Lower lobe of right lung (tissue), 2 donors: ENCODE results near the gene AGPAT1. TPM values are rescaled to one million over a fixed set of nuclear protein-coding genes. Genes with fewer than 3 reads are reported as not detected.

Experiments
- ATAC-seq, 2 donors: fragments of 200-7000 bp; cut with Tn5 transposase; one replicate each; pipeline ENCODE4 v1.9.1; 2020 to 2022; ENCODE audit warnings: mild to moderate bottlenecking in 2 of 2, moderate library complexity in 2 of 2
- DNase-seq: peaks from one replicate; pipeline ENCODE4 v3.0.0-alpha.2; 2020
- H3K27ac ChIP-seq: fragments of 200-600 bp; one replicate; pipeline ENCODE4 v1.8.0; 2022
- H3K27me3 ChIP-seq: fragments of 200-600 bp; one replicate; pipeline ENCODE4 v1.8.0; 2022; ENCODE audit warnings: low read depth
- H3K36me3 ChIP-seq: fragments of 200-600 bp; one replicate; pipeline ENCODE4 v1.8.0; 2022; ENCODE audit warnings: mild to moderate bottlenecking
- H3K4me1 ChIP-seq: fragments of 200-600 bp; one replicate; pipeline ENCODE4 v1.8.0; 2022
- H3K4me3 ChIP-seq: fragments of 200-600 bp; one replicate; pipeline ENCODE4 v1.8.0; 2022; ENCODE audit warnings: mild to moderate bottlenecking
- H3K9me3 ChIP-seq: fragments of 200-600 bp; one replicate; pipeline ENCODE4 v1.8.0; 2022
- intact Hi-C: fragments of 100-400 bp; cut with DNase I; formaldehyde crosslinking; loops from one replicate; pipeline ENCODE4 v1.11.0; 2022
- total RNA-seq: library from RNA; stranded (reverse); fragmentation: NEBNext Ultra II Directional; extraction: Animal tissue kit (Norgen Biotek cat#: 25700); gene quantifications from one replicate; pipeline ENCODE4 v1.2.1, GENCODE V29; 2021
- TF ChIP-seq, protein P1 (sequence below): fragments of 200-600 bp; IDR thresholded peaks from one replicate; pipeline ENCODE4 v1.8.0; 2022; ENCODE audit warnings: antibody characterized with exemption, mild to moderate bottlenecking
- donor health status: DM: no; HTN: yes; CAD: no; lungs with severe emphysema.

AGPAT1 gene
- total RNA-seq, 1 donor from 2014 or later, result 51.2 TPM

DNA sequence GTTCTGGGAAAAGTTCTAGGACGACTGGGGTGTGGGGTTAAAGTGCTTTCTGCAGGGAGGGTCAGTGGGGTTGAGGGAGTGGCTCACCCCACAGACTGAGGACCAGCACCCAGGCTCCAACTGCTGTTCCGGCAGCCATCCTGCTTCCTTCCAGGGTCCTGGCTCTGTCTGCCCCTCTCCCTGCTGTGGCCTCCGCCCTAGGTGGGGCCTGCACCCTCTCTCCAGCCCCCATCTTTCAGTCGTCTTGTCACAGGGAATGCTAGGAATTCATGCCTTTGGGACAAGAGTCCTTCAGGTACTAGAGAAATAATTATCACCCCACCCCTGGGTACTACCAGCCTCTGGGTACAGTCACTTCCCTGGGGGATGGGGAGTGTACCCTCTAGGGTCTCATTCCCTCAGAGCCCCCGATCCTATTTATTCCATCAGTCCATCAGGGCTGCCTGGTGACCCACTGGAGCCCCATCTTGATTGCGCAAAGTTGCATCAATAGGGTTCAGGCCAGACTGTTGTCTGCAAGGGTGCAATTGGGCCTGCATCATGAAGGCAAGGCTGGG is 8.3 kb upstream of the AGPAT1 start, which contains the start of gene AGER:
AGER (minus strand) TSS at position 170 of the 557 bp plus-strand sequence; CDS start at position 139, 31 bp downstream.
- DNase-seq, result no peak
- peak within 1 kb of the TSS; percentile 36 for H3K4me3 ChIP-seq

DNA sequence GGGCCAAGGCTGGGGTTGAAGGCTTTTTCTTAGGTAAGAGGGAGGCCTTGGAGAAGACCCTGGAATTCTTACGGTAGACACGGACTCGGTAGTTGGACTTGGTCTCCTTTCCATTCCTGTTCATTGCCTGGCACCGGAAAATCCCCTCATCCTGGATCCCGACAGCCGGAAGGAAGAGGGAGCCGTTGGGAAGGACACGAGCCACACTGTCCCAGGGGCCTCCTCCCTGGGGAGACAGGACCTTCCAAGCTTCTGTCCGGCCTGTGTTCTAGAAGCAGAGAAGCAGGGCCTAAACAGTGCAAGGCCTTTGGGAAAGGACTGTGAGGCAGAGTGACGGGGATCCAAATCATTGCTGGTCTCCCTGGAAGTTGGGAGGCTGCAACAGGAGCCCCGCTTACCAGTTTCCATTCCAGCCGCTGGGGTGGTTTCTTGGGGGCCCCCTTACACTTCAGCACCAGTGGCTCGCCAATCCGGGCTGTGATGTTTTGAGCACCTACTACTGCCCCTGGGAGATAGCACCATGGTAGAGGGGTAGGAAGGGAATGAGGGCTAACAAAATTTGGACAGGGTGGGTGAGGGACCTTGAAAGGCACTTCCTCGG is 7.7 kb upstream of the AGPAT1 start:
- no peak for DNase-seq
- H3K4me3 ChIP-seq, result peak overlapping the region; percentile 36
- peaks cover 60% of the 10 kb centered on the region for H3K36me3 ChIP-seq

More for the DNA sequence above, 8.3 kb upstream of the AGPAT1 start, which contains the start of gene AGER:
- ATAC-seq, result peak; percentile 20 to 51
- Histone ChIP-seq H3K27me3 (no peaks in the 10 kb centered on the region), H3K27ac (peak within 1 kb of the TSS; percentile 74), H3K4me1 (peaks cover 50% of the 10 kb centered on the region), H3K9me3 (no peaks in the 10 kb centered on the region), H3K36me3 (peaks cover 60% of the 10 kb centered on the region)
- TF ChIP-seq, protein P1, sequence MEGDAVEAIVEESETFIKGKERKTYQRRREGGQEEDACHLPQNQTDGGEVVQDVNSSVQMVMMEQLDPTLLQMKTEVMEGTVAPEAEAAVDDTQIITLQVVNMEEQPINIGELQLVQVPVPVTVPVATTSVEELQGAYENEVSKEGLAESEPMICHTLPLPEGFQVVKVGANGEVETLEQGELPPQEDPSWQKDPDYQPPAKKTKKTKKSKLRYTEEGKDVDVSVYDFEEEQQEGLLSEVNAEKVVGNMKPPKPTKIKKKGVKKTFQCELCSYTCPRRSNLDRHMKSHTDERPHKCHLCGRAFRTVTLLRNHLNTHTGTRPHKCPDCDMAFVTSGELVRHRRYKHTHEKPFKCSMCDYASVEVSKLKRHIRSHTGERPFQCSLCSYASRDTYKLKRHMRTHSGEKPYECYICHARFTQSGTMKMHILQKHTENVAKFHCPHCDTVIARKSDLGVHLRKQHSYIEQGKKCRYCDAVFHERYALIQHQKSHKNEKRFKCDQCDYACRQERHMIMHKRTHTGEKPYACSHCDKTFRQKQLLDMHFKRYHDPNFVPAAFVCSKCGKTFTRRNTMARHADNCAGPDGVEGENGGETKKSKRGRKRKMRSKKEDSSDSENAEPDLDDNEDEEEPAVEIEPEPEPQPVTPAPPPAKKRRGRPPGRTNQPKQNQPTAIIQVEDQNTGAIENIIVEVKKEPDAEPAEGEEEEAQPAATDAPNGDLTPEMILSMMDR, result no peak
- intact Hi-C loops, result no loop called here

DNA sequence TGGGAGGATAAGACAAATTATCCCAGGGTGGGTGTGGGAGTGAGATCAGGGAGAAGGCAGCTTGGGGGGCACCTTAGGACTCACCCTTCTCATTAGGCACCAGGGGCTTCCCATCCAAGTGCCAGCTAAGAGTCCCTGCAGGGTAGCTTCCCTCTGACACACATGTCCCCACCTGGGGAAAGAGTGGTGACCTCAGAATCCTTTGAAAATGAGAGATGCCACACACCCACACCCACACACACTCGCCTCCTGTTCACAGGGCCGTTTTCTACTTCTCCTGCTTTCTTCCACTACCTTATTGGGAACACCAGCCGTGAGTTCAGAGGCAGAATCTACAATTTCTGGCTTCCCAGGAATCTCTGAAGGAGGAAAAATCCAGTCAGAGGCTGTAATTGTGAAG is 7.1 kb upstream of the AGPAT1 start:
- Histone ChIP-seq H3K27me3 (no peaks in the 10 kb centered on the region), H3K4me3 (peak overlapping the region; percentile 36), H3K4me1 (peaks cover 44% of the 10 kb centered on the region), H3K9me3 (no peaks in the 10 kb centered on the region), H3K27ac (peak overlapping the region; percentile 74), H3K36me3 (peaks cover 55% of the 10 kb centered on the region)
- TF ChIP-seq, protein P1, result no peak
- ATAC-seq, result no peak
- intact Hi-C loops, result no loop called here
- DNase-seq, result no peak

More for the DNA sequence above, 7.7 kb upstream of the AGPAT1 start:
- H3K27ac ChIP-seq, result peak overlapping the region; percentile 74
- ATAC-seq, result no peak
- no peaks in the 10 kb centered on the region for H3K9me3 ChIP-seq
- TF ChIP-seq, protein P1, result no peak
- no peaks in the 10 kb centered on the region for H3K27me3 ChIP-seq
- intact Hi-C loops, result no loop called here
- peaks cover 50% of the 10 kb centered on the region for H3K4me1 ChIP-seq

DNA sequence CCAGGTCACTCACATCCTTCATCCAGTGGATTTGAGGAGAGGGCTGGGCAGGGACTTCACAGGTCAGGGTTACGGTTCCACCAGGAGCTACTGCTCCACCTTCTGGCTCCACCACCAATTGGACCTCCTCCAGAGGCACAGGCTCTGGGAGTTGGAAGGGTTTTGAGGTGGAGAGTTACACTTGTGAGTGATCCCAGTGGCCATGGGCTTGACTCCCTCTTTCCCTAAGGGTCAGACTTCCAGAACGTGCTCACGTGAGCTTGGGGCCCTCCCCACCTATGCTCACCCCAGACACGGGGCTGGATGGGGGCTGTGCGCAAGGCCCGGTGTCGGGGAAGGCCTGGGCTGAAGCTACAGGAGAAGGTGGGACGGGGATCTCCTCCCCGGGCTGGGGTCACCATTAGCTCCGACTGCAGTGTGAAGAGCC is 6.7 kb upstream of the AGPAT1 start:
- H3K9me3 ChIP-seq, result no peaks in the 10 kb centered on the region
- intact Hi-C loops, result no loop called here
- DNase-seq, result no peak
- TF ChIP-seq, protein P1, result no peak
- H3K36me3 ChIP-seq, result peaks cover 51% of the 10 kb centered on the region
- peak overlapping the region; percentile 36 for H3K4me3 ChIP-seq
- ATAC-seq, result no peak
- peak overlapping the region; percentile 74 for H3K27ac ChIP-seq
- H3K27me3 ChIP-seq, result no peaks in the 10 kb centered on the region
- peaks cover 40% of the 10 kb centered on the region for H3K4me1 ChIP-seq

DNA sequence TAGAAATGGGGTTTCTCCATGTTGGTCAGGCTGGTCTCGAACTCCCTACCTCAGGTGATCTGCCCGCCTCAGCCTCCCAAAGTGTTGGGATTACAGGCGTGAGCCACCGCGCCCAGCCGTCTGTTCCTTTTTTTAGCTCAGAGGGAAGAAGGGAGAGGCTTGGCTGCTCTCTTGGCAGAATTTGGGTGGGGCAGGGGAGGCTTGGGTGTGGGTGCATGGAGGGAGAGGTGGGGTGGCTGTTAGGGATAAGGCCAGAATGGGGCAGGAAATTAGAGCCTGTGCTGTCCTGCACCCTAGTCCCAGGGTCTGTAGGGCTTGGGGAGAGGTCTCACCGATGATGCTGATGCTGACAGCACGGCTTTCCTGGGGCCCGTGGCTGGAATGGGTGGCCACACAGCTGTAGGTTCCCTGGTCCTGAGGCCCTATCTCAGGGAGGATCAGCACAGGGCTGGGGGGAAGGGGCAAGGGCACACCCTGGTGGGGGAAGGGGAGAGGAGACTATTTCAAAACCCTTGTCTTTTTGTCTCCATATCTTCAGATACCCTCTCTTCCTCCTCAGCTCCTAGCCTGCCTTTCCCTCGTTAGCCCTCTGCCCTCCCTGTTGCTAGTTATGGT is 6.1 kb upstream of the AGPAT1 start:
- H3K4me3 ChIP-seq, result peak overlapping the region; percentile 36
- intact Hi-C loops, result no loop called here

More for the DNA sequence above, 6.1 kb upstream of the AGPAT1 start:
- Histone ChIP-seq H3K27ac (peak overlapping the region; percentile 74), H3K9me3 (no peaks in the 10 kb centered on the region), H3K27me3 (no peaks in the 10 kb centered on the region), H3K4me1 (peaks cover 37% of the 10 kb centered on the region), H3K36me3 (peaks cover 45% of the 10 kb centered on the region)
- ATAC-seq (no peak), DNase-seq (no peak)
- TF ChIP-seq, protein P1, result no peak
